Hepatocyte (in vitro differentiated cells): ENCODE data around the gene SLC51A. TPM values are rescaled to one million over a fixed set of nuclear protein-coding genes. Genes with fewer than 3 reads are reported as not detected.
"Not testable (repeated sequence)": the region's sequence is repeated elsewhere in the genome, so short reads cannot be mapped to it uniquely, and the experiment has no call there.

Experiments used
- DNase-seq: peaks from one replicate; pipeline ENCODE4 v3.0.0-alpha.2; 2016; ENCODE audit warnings: low spot score
- H2AFZ ChIP-seq: fragments of 200-600 bp; sonication (generic); 2 replicates; pipeline ENCODE4 v1.6.0; 2016; ENCODE audit warnings: antibody characterized with exemption, mild to moderate bottlenecking
- H3K27ac ChIP-seq: fragments of 200-600 bp; sonication (generic); 2 replicates; pipeline ENCODE4 v1.5.1; 2016; ENCODE audit warnings: mild to moderate bottlenecking
- H3K27me3 ChIP-seq: fragments of 200-600 bp; sonication (generic); 2 replicates; pipeline ENCODE4 v1.6.1; 2016
- H3K36me3 ChIP-seq: fragments of 200-600 bp; sonication (generic); replicated peaks from 2 replicates; pipeline ENCODE4 v1.5.1; 2016; ENCODE audit warnings: low read depth; ENCODE audit not compliant: insufficient read depth
- H3K4me1 ChIP-seq: fragments of 200-600 bp; sonication (generic); 2 replicates; pipeline ENCODE4 v1.5.1; 2016; ENCODE audit warnings: mild to moderate bottlenecking, moderate library complexity; ENCODE audit not compliant: insufficient read depth
- H3K4me2 ChIP-seq: fragments of 200-600 bp; sonication (generic); 2 replicates; pipeline ENCODE4 v1.6.0; 2016
- H3K4me3 ChIP-seq: fragments of 200-600 bp; sonication (generic); 2 replicates; pipeline ENCODE4 v1.5.1; 2016; ENCODE audit warnings: mild to moderate bottlenecking
- H3K79me2 ChIP-seq: fragments of 200-600 bp; sonication (generic); 2 replicates; pipeline ENCODE4 v1.6.0; 2017; ENCODE audit warnings: mild to moderate bottlenecking
- H3K9me2 ChIP-seq: fragments of 200-600 bp; sonication (generic); replicated peaks from 2 replicates; pipeline ENCODE4 v1.6.0; 2017; ENCODE audit warnings: mild to moderate bottlenecking; ENCODE audit not compliant: insufficient read depth
- H3K9me3 ChIP-seq: fragments of 200-600 bp; sonication (generic); 2 replicates; pipeline ENCODE4 v1.5.1; 2016; ENCODE audit warnings: low read depth, mild to moderate bottlenecking
- H4K20me1 ChIP-seq: fragments of 200-600 bp; sonication (generic); 2 replicates; pipeline ENCODE4 v1.6.0; 2016; ENCODE audit warnings: mild to moderate bottlenecking; ENCODE audit not compliant: insufficient read depth, poor library complexity, severe bottlenecking
- CTCF ChIP-seq: fragments of 200-600 bp; sonication (generic); IDR thresholded peaks from 2 replicates; pipeline ENCODE4 v1.5.1; 2016; ENCODE audit warnings: antibody characterized with exemption, mild to moderate bottlenecking; ENCODE audit not compliant: poor library complexity
- EZH2 ChIP-seq: fragments of 200-600 bp; sonication (generic); IDR thresholded peaks from 2 replicates; pipeline ENCODE4 v1.6.1; 2016; ENCODE audit warnings: antibody characterized with exemption, mild to moderate bottlenecking, borderline replicate concordance
- EZH2phosphoT487 ChIP-seq: fragments of 200-600 bp; sonication (generic); IDR thresholded peaks from one replicate; pipeline ENCODE4 v1.6.1; 2018; ENCODE audit warnings: antibody characterized with exemption, mild to moderate bottlenecking, low read depth, moderate library complexity; ENCODE audit not compliant: unreplicated experiment, severe bottlenecking
- whole genome bisulfite sequencing: methylation state at CpG from one replicate; pipeline ENCODE4 v1.1.6; 2016; ENCODE audit warnings: low lambda C conversion rate; ENCODE audit errors: missing lambda C conversion rate; 5-methylcytosine and 5-hydroxymethylcytosine counted together
- polyA plus RNA-seq: library from polyadenylated mRNA; unstranded; fragments of >200 nt; fragmentation: Nextera tagmentation; extraction: Ambion mirVana; gene quantifications from 2 replicates; pipeline ENCODE4 v1.2.1, GENCODE V29; 2016
- total RNA-seq: library from RNA; depleted of rRNA; stranded (reverse); fragments of >200 nt; gene quantifications from 2 replicates; pipeline ENCODE4 v1.2.3, GENCODE V29; 2014

The SLC51A gene
- total and polyA plus RNA-seq, 2 experiments from 2014 or later, result 3.9 to 15.8 TPM

GRCh38 chr3:196179380-196180308 is 36.7 kb upstream of the SLC51A start:
- Histone ChIP-seq H2AFZ (peak overlapping the region; percentile 0), H3K27ac (no peak overlapping the region)
- whole genome bisulfite sequencing, result 70% methylated on average over 24 of the region's 24 CpGs

DNA sequence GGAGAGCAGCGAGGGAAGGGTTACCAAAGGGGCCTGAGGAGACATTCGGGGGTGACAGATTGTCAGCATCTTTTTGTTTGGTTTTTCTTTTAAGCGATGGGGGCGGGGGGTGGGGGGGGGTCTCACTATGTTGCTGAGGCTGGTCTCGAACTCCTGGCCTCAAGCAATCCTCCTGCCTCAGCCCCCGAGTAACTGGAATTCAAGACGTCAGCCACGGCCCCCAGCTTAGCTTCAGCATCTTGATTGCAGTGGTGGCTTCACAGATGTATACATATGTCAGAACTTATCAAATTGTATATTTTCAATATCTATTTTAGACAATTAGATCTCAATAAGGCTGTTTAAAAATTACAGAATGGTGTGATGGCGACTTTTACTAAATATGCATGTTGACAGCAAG is 36.0 kb upstream of the SLC51A start:
- no peaks in the 10 kb centered on the region for H3K9me2 ChIP-seq
- no peaks in the 10 kb centered on the region for H3K27me3 ChIP-seq
- H3K4me1 ChIP-seq, result peaks cover 11% of the 10 kb centered on the region
- no peaks in the 10 kb centered on the region for H3K79me2 ChIP-seq
- H3K36me3 ChIP-seq, result no peaks in the 10 kb centered on the region
- no peak overlapping the region for H3K4me2 ChIP-seq
- no peaks in the 10 kb centered on the region for H4K20me1 ChIP-seq
- no peaks in the 10 kb centered on the region for H3K9me3 ChIP-seq
- H2AFZ ChIP-seq, result no peak overlapping the region
- H3K27ac ChIP-seq, result no peak overlapping the region
- no peak for DNase-seq
- TF ChIP-seq EZH2 (no peak), EZH2phosphoT487 (no peak), CTCF (no peak)
- 86% methylated on average over 9 of the region's 9 CpGs for WGBS
- no peak overlapping the region for H3K4me3 ChIP-seq

More at GRCh38 chr3:196179380-196180308, 36.7 kb upstream of the SLC51A start:
- H3K9me2 ChIP-seq, result no peaks in the 10 kb centered on the region
- H3K9me3 ChIP-seq, result no peaks in the 10 kb centered on the region
- H3K79me2 ChIP-seq, result no peaks in the 10 kb centered on the region
- H3K36me3 ChIP-seq, result no peaks in the 10 kb centered on the region
- DNase-seq, result no peak
- H3K4me1 ChIP-seq, result peaks cover 11% of the 10 kb centered on the region
- no peaks in the 10 kb centered on the region for H4K20me1 ChIP-seq
- no peaks in the 10 kb centered on the region for H3K27me3 ChIP-seq
- TF ChIP-seq CTCF (no peak), EZH2 (no peak), EZH2phosphoT487 (no peak)
- H3K4me3 ChIP-seq, result no peak overlapping the region
- H3K4me2 ChIP-seq, result no peak overlapping the region

DNA sequence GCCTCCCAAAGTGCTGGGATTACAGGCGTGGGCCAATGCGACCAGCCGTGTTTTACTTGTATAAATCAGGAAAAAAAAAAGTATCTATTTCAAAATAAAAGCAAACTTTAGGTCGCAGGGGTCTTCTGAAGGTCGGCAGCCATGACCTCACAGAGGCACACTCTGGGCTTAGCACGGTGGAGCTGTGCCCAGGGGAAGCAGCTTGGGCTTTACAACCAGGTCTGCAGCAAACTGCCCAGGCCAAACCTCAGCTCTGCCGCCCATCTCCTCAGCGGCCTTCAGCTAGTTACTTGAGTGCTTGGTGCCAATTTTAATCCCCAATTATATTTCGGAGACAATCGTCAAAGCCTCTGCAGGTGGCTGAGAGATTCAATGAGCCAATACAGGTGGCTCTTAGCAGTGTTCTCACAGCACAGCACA is 35.2 kb upstream of the SLC51A start:
- Histone ChIP-seq H3K27me3 (no peaks in the 10 kb centered on the region), H3K9me2 (no peaks in the 10 kb centered on the region), H3K79me2 (no peaks in the 10 kb centered on the region), H3K9me3 (no peaks in the 10 kb centered on the region), H3K4me1 (peaks cover 11% of the 10 kb centered on the region), H3K4me3 (no peak overlapping the region), H3K27ac (no peak overlapping the region), H3K36me3 (no peaks in the 10 kb centered on the region), H2AFZ (no peak overlapping the region), H3K4me2 (no peak overlapping the region), H4K20me1 (no peaks in the 10 kb centered on the region)
- TF ChIP-seq EZH2, result no peak
- TF ChIP-seq CTCF, result no peak
- TF ChIP-seq EZH2phosphoT487, result no peak
- no peak for DNase-seq
- 82% methylated on average over 10 of the region's 10 CpGs for WGBS

DNA sequence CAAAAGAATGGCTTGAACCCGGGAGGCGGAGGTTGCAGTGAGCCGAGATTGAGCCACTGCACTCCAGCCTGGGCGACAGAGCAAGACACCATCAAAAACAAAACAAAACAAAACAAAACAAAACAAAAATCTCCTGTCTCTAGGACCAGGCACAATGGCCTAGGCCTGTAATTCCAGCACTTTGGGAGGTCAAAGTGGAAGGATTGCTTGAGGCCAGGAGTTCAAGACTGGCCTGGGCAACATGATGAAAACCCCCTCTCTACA is 32.2 kb upstream of the SLC51A start:
- H3K9me2 ChIP-seq, H2AFZ ChIP-seq, H3K9me3 ChIP-seq, DNase-seq, H3K4me3 ChIP-seq, H3K4me1 ChIP-seq, H3K4me2 ChIP-seq, H3K36me3 ChIP-seq, H4K20me1 ChIP-seq, H3K27me3 ChIP-seq, H3K79me2 ChIP-seq, H3K27ac ChIP-seq: not testable (repeated sequence)
- 98% methylated on average over 4 of the region's 4 CpGs for WGBS
